SW 1271 (cell line): ENCODE measurements around the gene ZNF681.
"Not testable (repeated sequence)": the region's sequence is repeated elsewhere in the genome, so short reads cannot be mapped to it uniquely, and the experiment has no call there.

Source experiments
- DNase-seq, 2 experiments: peaks; one replicate each; lab custom pipeline; 2025; lab: John Stamatoyannopoulos, UW

ZNF681 gene

GRCh38 chr19:23758187-23759074, at the start of gene ZNF681:
Gene ZNF681 (minus strand): TSS chr19:23758891. CDS start chr19:23758749, 142 bp downstream.
- DNase-seq: peak; percentile 48 to 66

GRCh38 chr19:23804676-23805075, 46.0 kb upstream of the ZNF681 start:
- DNase-seq: no peak

- DNase-seq: no peak
Observed at GRCh38 chr19:23802290-23802689, 43.6 kb upstream of the ZNF681 start.

- no peak for DNase-seq
Observed at GRCh38 chr19:23801803-23802202, 43.1 kb upstream of the ZNF681 start.

- no peak for DNase-seq
Observed at GRCh38 chr19:23800868-23801267, 42.2 kb upstream of the ZNF681 start.

GRCh38 chr19:23800271-23800670, 41.6 kb upstream of the ZNF681 start:
- DNase-seq: no peak

- no peak for DNase-seq
Observed at GRCh38 chr19:23799321-23799720, 40.6 kb upstream of the ZNF681 start.

- no peak for DNase-seq
Observed at GRCh38 chr19:23795462-23795861, 36.8 kb upstream of the ZNF681 start.

GRCh38 chr19:23792784-23793183, 34.1 kb upstream of the ZNF681 start:
- no peak for DNase-seq

GRCh38 chr19:23790641-23791488, 32.2 kb upstream of the ZNF681 start:
- no peak for DNase-seq

- no peak for DNase-seq
Observed at GRCh38 chr19:23789246-23789645, 30.6 kb upstream of the ZNF681 start.

GRCh38 chr19:23788411-23788810, 29.7 kb upstream of the ZNF681 start:
- DNase-seq: no peak

- DNase-seq: no peak
Observed at GRCh38 chr19:23787106-23787505, 28.4 kb upstream of the ZNF681 start.

GRCh38 chr19:23785982-23786381, 27.3 kb upstream of the ZNF681 start:
- no peak for DNase-seq

GRCh38 chr19:23784274-23784673, 25.6 kb upstream of the ZNF681 start:
- DNase-seq: no peak

GRCh38 chr19:23783636-23784035, 24.9 kb upstream of the ZNF681 start:
- DNase-seq: no peak

- no peak for DNase-seq
Observed at GRCh38 chr19:23779645-23780044, 21.0 kb upstream of the ZNF681 start.

- DNase-seq: no peak
Observed at GRCh38 chr19:23778566-23778965, 19.9 kb upstream of the ZNF681 start.

- DNase-seq: not testable (repeated sequence)
Observed at GRCh38 chr19:23778036-23778435, 19.3 kb upstream of the ZNF681 start.

- DNase-seq: no peak
Observed at GRCh38 chr19:23777216-23777615, 18.5 kb upstream of the ZNF681 start.

- DNase-seq: no peak
Observed at GRCh38 chr19:23776507-23777205, 18.0 kb upstream of the ZNF681 start.

- no peak for DNase-seq
Observed at GRCh38 chr19:23774524-23774971, 15.9 kb upstream of the ZNF681 start.
